Prostate gland (tissue), 2 donors: ENCODE measurements around the gene XPR1.

ENCODE experiments used
- POLR2A ChIP-seq: fragments of 450-650 bp; IDR thresholded peaks from one replicate; pipeline ENCODE4 v1.6.1; 2016; ENCODE audit warnings: antibody characterized with exemption, mild to moderate bottlenecking
- TF ChIP-seq, protein P1 (sequence below), 4 experiments: fragments of 200-600 bp in 2 of 4; fragments of 450-650 bp in 2 of 4; sonication (generic) in 2 of 4; IDR thresholded peaks; 1 replicate in 3 of 4; 2 replicates in 1 of 4; pipeline ENCODE4 v1.5.1; 2016 to 2019; ENCODE audit warnings: antibody characterized with exemption in 4 of 4, mild to moderate bottlenecking in 2 of 4, moderate library complexity in 2 of 4

DNA sequence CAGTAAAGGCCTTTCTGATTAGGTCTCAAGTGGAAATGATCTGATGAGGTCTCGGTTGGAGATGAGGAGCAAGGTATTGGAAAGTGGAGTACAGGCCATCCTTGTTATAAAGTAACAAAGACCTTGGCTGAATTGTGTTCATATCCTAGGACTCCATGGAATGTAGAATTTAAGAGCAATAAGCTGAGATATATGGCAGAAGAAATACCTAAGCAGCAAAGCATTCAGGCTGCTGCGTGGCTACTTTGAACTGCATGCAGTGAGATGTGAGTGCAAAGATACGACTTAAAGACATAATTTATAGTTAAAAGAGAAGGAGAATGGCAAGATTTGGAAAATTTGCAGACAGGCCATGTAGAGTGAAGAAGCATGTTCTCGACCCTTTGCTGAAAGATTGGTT lies 11.2 kb upstream of the XPR1 start:
- TF ChIP-seq, protein P1, sequence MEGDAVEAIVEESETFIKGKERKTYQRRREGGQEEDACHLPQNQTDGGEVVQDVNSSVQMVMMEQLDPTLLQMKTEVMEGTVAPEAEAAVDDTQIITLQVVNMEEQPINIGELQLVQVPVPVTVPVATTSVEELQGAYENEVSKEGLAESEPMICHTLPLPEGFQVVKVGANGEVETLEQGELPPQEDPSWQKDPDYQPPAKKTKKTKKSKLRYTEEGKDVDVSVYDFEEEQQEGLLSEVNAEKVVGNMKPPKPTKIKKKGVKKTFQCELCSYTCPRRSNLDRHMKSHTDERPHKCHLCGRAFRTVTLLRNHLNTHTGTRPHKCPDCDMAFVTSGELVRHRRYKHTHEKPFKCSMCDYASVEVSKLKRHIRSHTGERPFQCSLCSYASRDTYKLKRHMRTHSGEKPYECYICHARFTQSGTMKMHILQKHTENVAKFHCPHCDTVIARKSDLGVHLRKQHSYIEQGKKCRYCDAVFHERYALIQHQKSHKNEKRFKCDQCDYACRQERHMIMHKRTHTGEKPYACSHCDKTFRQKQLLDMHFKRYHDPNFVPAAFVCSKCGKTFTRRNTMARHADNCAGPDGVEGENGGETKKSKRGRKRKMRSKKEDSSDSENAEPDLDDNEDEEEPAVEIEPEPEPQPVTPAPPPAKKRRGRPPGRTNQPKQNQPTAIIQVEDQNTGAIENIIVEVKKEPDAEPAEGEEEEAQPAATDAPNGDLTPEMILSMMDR (IDR thresholded peaks at IDR 0.05): no peak
- TF ChIP-seq POLR2A: no peak
